GM12874 (cell line): Measurements from ENCODE around the gene NUMBL.

Experiments used
- CTCF ChIP-seq: IDR thresholded peaks from 2 replicates; pipeline ENCODE4 v1.5.1; 2011; ENCODE audit warnings: low read depth, mild to moderate bottlenecking, control low read depth, low read length, moderate library complexity; ENCODE audit not compliant: insufficient read depth

Gene NUMBL

DNA sequence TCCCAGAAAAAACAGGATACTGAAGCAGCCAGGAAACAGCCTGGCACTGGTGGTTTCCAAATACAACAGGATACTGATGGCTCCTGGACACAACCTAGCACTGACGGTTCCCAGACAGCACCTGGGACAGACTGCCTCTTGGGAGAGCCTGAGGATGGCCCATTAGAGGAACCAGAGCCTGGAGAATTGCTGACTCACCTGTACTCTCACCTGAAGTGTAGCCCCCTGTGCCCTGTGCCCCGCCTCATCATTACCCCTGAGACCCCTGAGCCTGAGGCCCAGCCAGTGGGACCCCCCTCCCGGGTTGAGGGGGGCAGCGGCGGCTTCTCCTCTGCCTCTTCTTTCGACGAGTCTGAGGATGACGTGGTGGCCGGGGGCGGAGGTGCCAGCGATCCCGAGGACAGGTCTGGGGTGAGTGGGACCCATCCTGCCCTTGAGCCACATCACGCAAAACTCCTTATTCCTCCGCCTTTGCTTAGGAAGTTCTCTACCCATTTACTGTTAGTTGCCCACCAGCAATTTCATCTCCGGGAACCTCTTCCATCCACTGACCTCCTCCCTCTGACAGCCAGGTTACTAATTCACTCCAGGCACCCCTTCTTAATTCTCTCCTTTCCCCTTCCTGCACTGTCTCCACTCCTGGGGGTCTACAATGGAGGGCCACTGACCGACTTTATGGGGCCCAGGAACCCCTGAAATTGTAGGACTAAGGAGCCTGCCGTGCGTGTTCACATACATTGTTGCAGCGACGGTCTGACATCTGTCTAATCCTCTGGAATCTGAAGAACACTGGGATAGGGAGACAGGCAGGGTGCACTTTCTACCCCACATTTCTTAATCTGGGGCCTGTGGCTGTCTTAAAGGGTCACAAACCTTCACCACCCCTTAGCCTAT lies 27.7 kb upstream of the NUMBL start:
- TF ChIP-seq CTCF, result no peak

GRCh38 chr19:40717325-40717879 lies 27.0 kb upstream of the NUMBL start:
- TF ChIP-seq CTCF, result no peak

GRCh38 chr19:40716482-40717324 lies 26.3 kb upstream of the NUMBL start, which contains the start of the genes COQ8B and ITPKC:
TSS of gene COQ8B (minus strand) at chr19:40716886. CDS start at chr19:40714632, 2,254 bp downstream.
TSS of gene ITPKC (plus strand) at chr19:40717112. CDS start at chr19:40717136, 24 bp downstream.
- 0 out of 2 replicates have a peak, but pooled peaks have one; percentile 12 for TF ChIP-seq CTCF

DNA sequence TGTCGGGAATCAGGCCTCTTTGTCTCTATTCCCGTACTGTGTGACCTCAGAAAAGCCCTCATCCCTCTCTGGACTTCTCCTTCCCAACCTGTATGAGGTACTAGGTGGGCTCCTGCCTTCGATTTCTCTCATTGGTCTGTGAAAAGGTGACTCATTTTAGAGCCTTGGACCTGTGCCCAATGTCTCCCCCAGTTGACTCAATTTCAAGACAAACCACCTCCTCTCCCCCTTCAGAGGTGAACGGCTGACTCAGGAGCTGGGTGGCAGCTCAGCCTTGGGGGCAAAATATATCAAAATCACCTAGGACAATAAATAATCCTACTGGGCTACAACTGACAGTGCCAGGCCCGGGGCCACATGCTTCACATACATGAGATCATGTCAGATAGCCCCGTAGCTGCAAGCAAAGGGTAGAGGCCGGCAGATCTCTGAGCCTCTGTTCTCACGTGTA lies 25.6 kb upstream of the NUMBL start:
- TF ChIP-seq CTCF, result no peak

- TF ChIP-seq CTCF, result no peak
These were observed 24.2 kb upstream of the NUMBL start for GRCh38 chr19:40714441-40715299.

DNA sequence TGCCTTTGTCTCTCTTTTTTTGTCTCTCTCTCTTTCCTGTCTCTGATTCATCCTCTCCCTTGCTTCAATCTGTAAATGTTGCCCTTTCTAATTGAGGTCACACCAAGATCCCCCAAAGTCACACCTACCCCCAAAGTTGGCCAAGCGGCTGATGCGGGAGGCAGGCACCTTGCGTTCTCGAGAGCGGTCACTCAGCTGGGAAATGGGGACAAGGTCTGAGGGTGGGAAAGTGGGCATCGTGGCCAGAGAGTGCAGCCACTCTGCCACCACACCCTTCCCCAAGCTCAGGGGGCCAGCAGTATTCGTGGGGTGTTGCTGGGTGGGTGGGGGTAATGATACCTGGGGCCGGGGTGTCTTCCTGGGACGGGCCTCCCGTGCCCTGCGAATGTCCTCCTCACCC lies 23.5 kb upstream of the NUMBL start:
- TF ChIP-seq CTCF, result no peak
